ENCODE data around the gene BMS1. TPM values are rescaled to one million over a fixed set of nuclear protein-coding genes. Genes with fewer than 3 reads are reported as not detected.
A peak's percentile ranks its signal among the peaks of the same experiment; 100 is the strongest.

BMS1 gene
- total and polyA plus RNA-seq, 3 experiments from 2014 or later, result 16.6 to 40.4 (median 40.3) TPM

DNA sequence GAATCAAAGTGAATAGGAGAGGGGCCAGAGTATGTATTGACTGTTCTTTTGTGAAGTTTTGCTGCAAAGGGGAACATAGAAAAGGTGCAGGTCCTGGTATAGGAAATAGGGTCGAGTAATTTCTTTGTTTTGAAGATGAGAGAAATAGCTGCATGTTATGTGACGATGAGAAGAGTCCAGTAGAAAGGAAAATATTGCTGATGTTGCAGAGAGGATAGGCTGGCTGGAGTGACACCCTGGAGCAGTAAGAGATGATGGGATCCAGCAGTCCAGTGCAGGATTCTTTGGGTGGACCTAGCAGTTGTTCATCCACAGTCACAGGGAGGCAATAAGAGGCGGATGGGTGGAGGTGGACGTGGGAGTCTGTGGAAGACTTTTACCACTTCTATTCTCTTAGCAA, 2.1 kb upstream of the BMS1 start:
- Histone ChIP-seq H3K4me3 (ENCODE audit: low read length) (no peak overlapping the region), H3K4me1 (ENCODE audit: insufficient read depth, low read length) (peaks cover 15% of the 10 kb centered on the region), H3K27ac (ENCODE audit: low read depth, low read length) (no peak overlapping the region), H3K27me3 (ENCODE audit: insufficient read depth, low read length, poor library complexity, severe bottlenecking) (no peaks in the 10 kb centered on the region), H3K36me3 (ENCODE audit: insufficient read depth, low read length) (peaks cover under 1% of the 10 kb centered on the region), H3K9me3 (ENCODE audit: low read length) (no peaks in the 10 kb centered on the region)
- Mint-ChIP-seq H3K27me3 (peaks cover 24 to 27% of the 10 kb centered on the region in 2 donors), H3K9me3 (no peaks in the 10 kb centered on the region), H3K4me1 (peaks cover 33 to 40% (median 38%) of the 10 kb centered on the region in 3 donors), H3K36me3 (peaks cover 4 to 18% (median 9%) of the 10 kb centered on the region in 3 donors), H3K27ac (peak overlapping the region in 6 of 8 donors; percentile 6 to 88 (median 58)), H3K4me3 (peak overlapping the region; percentile 27 to 100 (median 98))
- ChIA-PET POLR2A (no interaction called here), CTCF (no interaction called here)
- DNase-seq, result no peak

DNA sequence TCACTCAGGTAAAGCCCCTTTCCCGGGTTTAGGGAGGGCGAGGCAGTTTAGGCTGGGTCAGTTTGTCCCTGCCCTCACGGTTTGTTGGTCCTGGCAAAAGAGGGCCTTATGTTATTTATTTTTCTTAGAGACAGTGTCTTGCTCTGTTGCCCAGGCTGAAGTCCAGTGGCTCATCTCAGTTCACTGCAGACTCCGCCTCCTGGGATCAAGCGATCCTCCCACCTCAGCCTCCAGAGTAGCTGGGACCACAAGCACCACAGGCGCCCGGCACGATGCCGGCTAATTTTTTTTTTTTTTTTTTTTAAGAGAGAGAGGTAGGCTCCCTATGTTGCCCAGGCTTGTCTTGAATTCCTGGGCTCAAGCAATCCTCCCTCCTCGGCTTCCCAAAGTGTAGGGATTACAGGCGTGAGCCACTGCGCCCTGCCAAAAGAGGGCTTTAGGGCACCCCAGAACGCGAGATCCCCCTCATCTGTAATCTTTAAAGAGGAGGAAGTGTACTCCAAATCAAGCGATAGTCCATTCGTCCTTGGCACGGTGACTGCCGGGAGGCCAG, 626 bp upstream of the BMS1 start:
- CTCF ChIA-PET, result interaction anchor here (1.1 kb wide), 1 partner anchor 21 kb away, joined by 3 read pairs; no protein-coding TSS in a partner anchor
- peaks cover 12 to 16% of the 10 kb centered on the region in 2 donors for H3K27me3 Mint-ChIP-seq
- peaks cover 42 to 49% (median 48%) of the 10 kb centered on the region in 3 donors for H3K4me1 Mint-ChIP-seq
- H3K36me3 ChIP-seq (ENCODE audit: insufficient read depth, low read length), result peaks cover 8% of the 10 kb centered on the region
- peak overlapping the region; percentile 88 to 99 (median 98) for H3K27ac Mint-ChIP-seq
- H3K27me3 ChIP-seq (ENCODE audit: insufficient read depth, low read length, poor library complexity, severe bottlenecking), result no peaks in the 10 kb centered on the region
- POLR2A ChIA-PET, result interaction anchor here (1.0 kb wide), 1 partner anchor 356 kb away, joined by 6 read pairs; no protein-coding TSS in a partner anchor
- no peak for DNase-seq
- H3K27ac ChIP-seq (ENCODE audit: low read depth, low read length), result peak overlapping the region; percentile 95
- H3K9me3 ChIP-seq (ENCODE audit: low read length), result no peaks in the 10 kb centered on the region
- H3K4me3 Mint-ChIP-seq, result peak overlapping the region; percentile 94 to 100 (median 98)
- peak overlapping the region; percentile 95 for H3K4me3 ChIP-seq (ENCODE audit: low read length)
- peaks cover 15% of the 10 kb centered on the region for H3K4me1 ChIP-seq (ENCODE audit: insufficient read depth, low read length)
- peaks cover 4 to 33% (median 15%) of the 10 kb centered on the region in 3 donors for H3K36me3 Mint-ChIP-seq
- no peaks in the 10 kb centered on the region for H3K9me3 Mint-ChIP-seq

GRCh38 chr10:42783181-42783549, 570 bp downstream of the BMS1 start:
- Histone ChIP-seq H3K4me3 (ENCODE audit: low read length) (peak overlapping the region; percentile 95), H3K27ac (ENCODE audit: low read depth, low read length) (peak overlapping the region; percentile 95), H3K27me3 (ENCODE audit: insufficient read depth, low read length, poor library complexity, severe bottlenecking) (no peaks in the 10 kb centered on the region), H3K4me1 (ENCODE audit: insufficient read depth, low read length) (peaks cover 15% of the 10 kb centered on the region), H3K36me3 (ENCODE audit: insufficient read depth, low read length) (peaks cover 14% of the 10 kb centered on the region), H3K9me3 (ENCODE audit: low read length) (no peaks in the 10 kb centered on the region)
- ChIA-PET POLR2A (no interaction called here), CTCF (interaction anchor here (1.3 kb wide), 1 partner anchor 30 kb away, joined by 4 read pairs; no protein-coding TSS in a partner anchor)
- H3K4me1 Mint-ChIP-seq, result peaks cover 42 to 49% (median 48%) of the 10 kb centered on the region in 3 donors
- peak overlapping the region; percentile 88 to 99 (median 98) for H3K27ac Mint-ChIP-seq
- peak overlapping the region; percentile 94 to 100 (median 98) for H3K4me3 Mint-ChIP-seq
- peaks cover 4 to 42% (median 15%) of the 10 kb centered on the region in 3 donors for H3K36me3 Mint-ChIP-seq
- no peaks in the 10 kb centered on the region for H3K9me3 Mint-ChIP-seq
- peaks cover 3 to 11% of the 10 kb centered on the region in 2 donors for H3K27me3 Mint-ChIP-seq
- DNase-seq, result peak in 2 of 5 donors; percentile 6 to 7

DNA sequence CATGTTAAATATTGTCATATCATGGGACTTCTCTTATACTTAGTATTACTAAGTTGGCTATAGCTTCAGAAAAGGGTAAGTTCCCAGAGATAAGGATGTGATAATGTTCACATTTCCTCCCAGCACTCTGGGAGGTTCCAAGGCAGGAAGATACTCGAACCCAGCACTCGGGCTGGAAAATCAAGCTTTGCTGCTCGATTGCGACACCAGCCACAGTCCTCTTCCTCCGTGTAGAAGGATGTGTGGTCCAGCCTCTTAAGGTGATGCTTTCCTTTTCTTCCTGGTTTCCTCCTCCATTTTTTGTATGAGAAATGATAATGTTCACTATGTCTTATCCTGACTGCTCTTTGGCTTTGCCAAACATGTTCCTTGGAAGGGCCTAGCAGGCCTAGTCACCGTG, 3.2 kb downstream of the BMS1 start:
- no peak overlapping the region for H3K27ac ChIP-seq (ENCODE audit: low read depth, low read length)
- peaks cover 4 to 66% (median 18%) of the 10 kb centered on the region in 3 donors for H3K36me3 Mint-ChIP-seq
- peaks cover 0 to 4% of the 10 kb centered on the region in 2 donors for H3K27me3 Mint-ChIP-seq
- peaks cover 37 to 50% (median 45%) of the 10 kb centered on the region in 3 donors for H3K4me1 Mint-ChIP-seq
- ChIA-PET CTCF (no interaction called here), POLR2A (no interaction called here)
- no peak overlapping the region for H3K4me3 ChIP-seq (ENCODE audit: low read length)
- peak overlapping the region in 2 of 7 donors; percentile 13 to 38 for H3K4me3 Mint-ChIP-seq
- peaks cover 35% of the 10 kb centered on the region for H3K36me3 ChIP-seq (ENCODE audit: insufficient read depth, low read length)
- H3K9me3 Mint-ChIP-seq, result no peaks in the 10 kb centered on the region
- H3K9me3 ChIP-seq (ENCODE audit: low read length), result no peaks in the 10 kb centered on the region
- H3K27me3 ChIP-seq (ENCODE audit: insufficient read depth, low read length, poor library complexity, severe bottlenecking), result no peaks in the 10 kb centered on the region
- peaks cover 15% of the 10 kb centered on the region for H3K4me1 ChIP-seq (ENCODE audit: insufficient read depth, low read length)
- peak overlapping the region in 1 of 8 donors; percentile 74 for H3K27ac Mint-ChIP-seq
- no peak for DNase-seq

DNA sequence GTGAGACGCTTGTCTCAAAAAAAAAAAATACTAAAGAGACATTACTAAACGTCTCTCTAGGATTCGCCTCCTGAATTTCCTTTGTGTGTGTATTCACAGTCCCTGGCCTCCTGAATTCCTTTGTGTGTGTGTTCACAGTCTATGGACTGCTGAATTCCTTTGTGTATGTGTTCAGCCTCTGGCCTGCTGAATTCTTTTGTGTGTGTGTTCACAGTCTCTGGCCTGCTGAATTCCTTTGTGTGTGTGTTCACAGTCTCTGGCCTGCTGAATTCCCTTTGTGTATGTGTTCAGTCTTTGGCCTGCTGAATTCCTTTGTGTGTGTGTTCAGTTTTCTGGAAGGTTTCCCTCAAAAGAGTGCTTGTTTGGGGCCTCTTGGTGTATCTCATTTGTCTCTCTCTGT, 8.2 kb downstream of the BMS1 start:
- no peak overlapping the region for H3K4me3 ChIP-seq (ENCODE audit: low read length)
- ChIA-PET POLR2A (no interaction called here), CTCF (no interaction called here)
- peaks cover 53% of the 10 kb centered on the region for H3K36me3 ChIP-seq (ENCODE audit: insufficient read depth, low read length)
- no peak overlapping the region for H3K27ac ChIP-seq (ENCODE audit: low read depth, low read length)
- Mint-ChIP-seq H3K4me3 (no peak overlapping the region), H3K36me3 (peaks cover 18 to 91% (median 46%) of the 10 kb centered on the region in 3 donors), H3K4me1 (peaks cover 8 to 21% (median 12%) of the 10 kb centered on the region in 3 donors), H3K27ac (peak overlapping the region in 1 of 8 donors; percentile 58), H3K9me3 (no peaks in the 10 kb centered on the region), H3K27me3 (no peaks in the 10 kb centered on the region)
- no peaks in the 10 kb centered on the region for H3K27me3 ChIP-seq (ENCODE audit: insufficient read depth, low read length, poor library complexity, severe bottlenecking)
- no peaks in the 10 kb centered on the region for H3K9me3 ChIP-seq (ENCODE audit: low read length)
- H3K4me1 ChIP-seq (ENCODE audit: insufficient read depth, low read length), result no peaks in the 10 kb centered on the region
- DNase-seq, result no peak

DNA sequence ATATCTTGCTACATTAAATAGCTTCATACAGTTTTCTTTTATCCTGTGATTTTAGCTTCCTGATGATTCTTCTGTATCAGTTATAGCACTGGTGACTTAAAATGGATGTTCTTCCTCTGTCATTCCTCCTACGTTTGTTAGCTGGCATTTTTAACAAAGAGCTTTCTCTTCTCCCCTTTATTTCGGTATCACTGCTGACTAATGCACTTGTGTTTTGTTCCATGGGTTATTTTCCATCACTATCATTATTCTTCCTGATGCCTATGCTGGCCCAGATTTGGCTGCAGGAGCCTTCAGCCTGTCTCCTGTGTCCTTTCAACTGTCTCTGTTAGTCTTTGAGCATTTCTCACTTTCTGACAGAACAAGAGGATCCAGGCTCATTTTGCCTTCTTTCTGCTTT, 13.1 kb downstream of the BMS1 start:
- Histone ChIP-seq H3K27ac (ENCODE audit: low read depth, low read length) (no peak overlapping the region), H3K4me3 (ENCODE audit: low read length) (no peak overlapping the region), H3K36me3 (ENCODE audit: insufficient read depth, low read length) (peaks cover 65% of the 10 kb centered on the region), H3K27me3 (ENCODE audit: insufficient read depth, low read length, poor library complexity, severe bottlenecking) (no peaks in the 10 kb centered on the region), H3K4me1 (ENCODE audit: insufficient read depth, low read length) (no peaks in the 10 kb centered on the region), H3K9me3 (ENCODE audit: low read length) (no peaks in the 10 kb centered on the region)
- Mint-ChIP-seq H3K36me3 (peaks cover 32 to 96% (median 58%) of the 10 kb centered on the region in 3 donors), H3K27ac (no peak overlapping the region), H3K4me1 (peaks cover under 1 to 12% (median 12%) of the 10 kb centered on the region in 3 donors), H3K4me3 (no peak overlapping the region), H3K27me3 (no peaks in the 10 kb centered on the region), H3K9me3 (no peaks in the 10 kb centered on the region)
- ChIA-PET CTCF (no interaction called here), POLR2A (no interaction called here)
- no peak for DNase-seq

- Mint-ChIP-seq H3K4me3 (no peak overlapping the region), H3K4me1 (peaks cover 11 to 14% (median 11%) of the 10 kb centered on the region in 3 donors), H3K9me3 (no peaks in the 10 kb centered on the region), H3K27me3 (no peaks in the 10 kb centered on the region), H3K36me3 (peaks cover 11 to 95% (median 44%) of the 10 kb centered on the region in 3 donors), H3K27ac (peak overlapping the region in 2 of 8 donors; percentile 35 to 69)
- Histone ChIP-seq H3K36me3 (ENCODE audit: insufficient read depth, low read length) (peaks cover 44% of the 10 kb centered on the region), H3K9me3 (ENCODE audit: low read length) (no peaks in the 10 kb centered on the region), H3K27me3 (ENCODE audit: insufficient read depth, low read length, poor library complexity, severe bottlenecking) (no peaks in the 10 kb centered on the region), H3K4me1 (ENCODE audit: insufficient read depth, low read length) (no peaks in the 10 kb centered on the region), H3K27ac (ENCODE audit: low read depth, low read length) (no peak overlapping the region), H3K4me3 (ENCODE audit: low read length) (no peak overlapping the region)
- CTCF ChIA-PET, result no interaction called here
- DNase-seq, result no peak
- POLR2A ChIA-PET, result no interaction called here
Observed at GRCh38 chr10:42801135-42801534, 18.5 kb downstream of the BMS1 start.

GRCh38 chr10:42802876-42803275, 20.3 kb downstream of the BMS1 start:
- Histone ChIP-seq H3K36me3 (ENCODE audit: insufficient read depth, low read length) (peaks cover 30% of the 10 kb centered on the region), H3K4me1 (ENCODE audit: insufficient read depth, low read length) (no peaks in the 10 kb centered on the region), H3K27ac (ENCODE audit: low read depth, low read length) (no peak overlapping the region), H3K27me3 (ENCODE audit: insufficient read depth, low read length, poor library complexity, severe bottlenecking) (no peaks in the 10 kb centered on the region), H3K9me3 (ENCODE audit: low read length) (no peaks in the 10 kb centered on the region), H3K4me3 (ENCODE audit: low read length) (no peak overlapping the region)
- Mint-ChIP-seq H3K9me3 (no peaks in the 10 kb centered on the region), H3K36me3 (peaks cover 9 to 93% (median 39%) of the 10 kb centered on the region in 3 donors), H3K4me3 (no peak overlapping the region), H3K27me3 (no peaks in the 10 kb centered on the region), H3K4me1 (peaks cover 12 to 18% (median 15%) of the 10 kb centered on the region in 3 donors), H3K27ac (peak overlapping the region in 1 of 8 donors; percentile 27)
- ChIA-PET POLR2A (no interaction called here), CTCF (interaction anchor here (1.1 kb wide), 1 partner anchor 21 kb away, joined by 3 read pairs; no protein-coding TSS in a partner anchor)
- DNase-seq, result no peak

Data from CD8-positive, alpha-beta memory T cell (primary cell).